Femur (tissue), 1 donor: ENCODE results near the gene PLCB1.
"Not testable (repeated sequence)": the region's sequence is repeated elsewhere in the genome, so short reads cannot be mapped to it uniquely, and the experiment has no call there.

Experiments used
- DNase-seq: peaks from one replicate; pipeline ENCODE4 v3.0.0-alpha.2; 2017

The PLCB1 gene

GRCh38 chr20:8571611-8572010, 439.5 kb downstream of the PLCB1 start:
- DNase-seq = no peak

- DNase-seq = no peak
These were observed 441.6 kb downstream of the PLCB1 start for GRCh38 chr20:8573686-8574085.

GRCh38 chr20:8575114-8575513, 443.0 kb downstream of the PLCB1 start:
- DNase-seq = no peak

- DNase-seq = no peak
These were observed 446.2 kb downstream of the PLCB1 start for GRCh38 chr20:8578161-8578865.

- DNase-seq = no peak
These were observed 447.0 kb downstream of the PLCB1 start for GRCh38 chr20:8579035-8579434.

GRCh38 chr20:8581446-8582183, 449.5 kb downstream of the PLCB1 start:
- DNase-seq = no peak

- no peak for DNase-seq
These were observed 451.0 kb downstream of the PLCB1 start for GRCh38 chr20:8583012-8583565.

- peak; percentile 26 for DNase-seq
These were observed 451.5 kb downstream of the PLCB1 start for GRCh38 chr20:8583566-8584043.

GRCh38 chr20:8587251-8587650, 455.2 kb downstream of the PLCB1 start:
- no peak for DNase-seq

GRCh38 chr20:8587810-8588209, 455.7 kb downstream of the PLCB1 start:
- DNase-seq = no peak

- DNase-seq = no peak
These were observed 457.9 kb downstream of the PLCB1 start for GRCh38 chr20:8589956-8590355.

- not testable (repeated sequence) for DNase-seq
These were observed 469.0 kb downstream of the PLCB1 start for GRCh38 chr20:8600910-8601541.

- DNase-seq = no peak
These were observed 469.5 kb downstream of the PLCB1 start for GRCh38 chr20:8601542-8601912.

- no peak for DNase-seq
These were observed 470.5 kb downstream of the PLCB1 start for GRCh38 chr20:8602389-8603116.

- no peak for DNase-seq
These were observed 476.4 kb downstream of the PLCB1 start for GRCh38 chr20:8608470-8608869.

- DNase-seq = no peak
These were observed 484.7 kb downstream of the PLCB1 start for GRCh38 chr20:8616792-8617191.

GRCh38 chr20:8621001-8621400, 488.9 kb downstream of the PLCB1 start:
- no peak for DNase-seq

- no peak for DNase-seq
These were observed 492.0 kb downstream of the PLCB1 start for GRCh38 chr20:8624046-8624445.

- no peak for DNase-seq
These were observed 492.6 kb downstream of the PLCB1 start for GRCh38 chr20:8624616-8625015.

GRCh38 chr20:8627340-8628004, 495.4 kb downstream of the PLCB1 start:
- DNase-seq = peak; percentile 23

GRCh38 chr20:8631271-8631670, 499.2 kb downstream of the PLCB1 start:
- DNase-seq = no peak

GRCh38 chr20:8633366-8633765, 501.3 kb downstream of the PLCB1 start:
- DNase-seq = no peak
